GM12878 (cell line): ENCODE results near the gene RGS12.

Source experiments
- FOS ChIP-seq: IDR thresholded peaks from 3 replicates; pipeline ENCODE4 v1.6.1; 2011; ENCODE audit warnings: borderline replicate concordance; ENCODE audit not compliant: insufficient read length; ENCODE audit errors: extremely low read depth
- MAX ChIP-seq: IDR thresholded peaks from 2 replicates; pipeline ENCODE4 v1.6.1; 2012; ENCODE audit warnings: low read depth, low read length, improper control_type of control experiment
- MYC ChIP-seq: IDR thresholded peaks from 2 replicates; pipeline ENCODE4 v1.6.1; 2011; ENCODE audit warnings: mild to moderate bottlenecking, low read length, moderate library complexity, inconsistent platforms; ENCODE audit not compliant: insufficient read depth, insufficient replicate concordance, insufficient read length, severe bottlenecking
- NFIC ChIP-seq: IDR thresholded peaks from 2 replicates; pipeline ENCODE4 v1.6.1; 2012; ENCODE audit warnings: low read depth, mild to moderate bottlenecking, inconsistent platforms, low read length, moderate library complexity
- SMAD5 ChIP-seq: IDR thresholded peaks from 2 replicates; pipeline ENCODE4 v1.6.1; 2016; ENCODE audit warnings: antibody characterized with exemption, low read depth
- SP1 ChIP-seq: IDR thresholded peaks from one replicate; pipeline ENCODE4 v1.6.1; 2011; ENCODE audit warnings: low read depth, low read length
- SREBF1 ChIP-seq: IDR thresholded peaks from 2 replicates; pipeline ENCODE4 v1.6.1; 2012; ENCODE audit warnings: mild to moderate bottlenecking, low read length
- TAF1 ChIP-seq: IDR thresholded peaks from 2 replicates; pipeline ENCODE4 v1.6.1; 2011; ENCODE audit warnings: mild to moderate bottlenecking, low read depth, low read length, borderline replicate concordance
- TF ChIP-seq, protein P1 (sequence below): IDR thresholded peaks from 2 replicates; pipeline ENCODE4 v1.6.1; 2011; ENCODE audit warnings: borderline replicate concordance, low read depth, mild to moderate bottlenecking, moderate library complexity, mixed read lengths, low read length; ENCODE audit not compliant: insufficient read depth; ENCODE audit errors: extremely low read length
- TF ChIP-seq, protein P2 (sequence below): IDR thresholded peaks from 2 replicates; pipeline ENCODE4 v1.6.1; 2011; ENCODE audit warnings: low read depth, mild to moderate bottlenecking, low read length, moderate library complexity, borderline replicate concordance; ENCODE audit errors: extremely low read depth

DNA sequence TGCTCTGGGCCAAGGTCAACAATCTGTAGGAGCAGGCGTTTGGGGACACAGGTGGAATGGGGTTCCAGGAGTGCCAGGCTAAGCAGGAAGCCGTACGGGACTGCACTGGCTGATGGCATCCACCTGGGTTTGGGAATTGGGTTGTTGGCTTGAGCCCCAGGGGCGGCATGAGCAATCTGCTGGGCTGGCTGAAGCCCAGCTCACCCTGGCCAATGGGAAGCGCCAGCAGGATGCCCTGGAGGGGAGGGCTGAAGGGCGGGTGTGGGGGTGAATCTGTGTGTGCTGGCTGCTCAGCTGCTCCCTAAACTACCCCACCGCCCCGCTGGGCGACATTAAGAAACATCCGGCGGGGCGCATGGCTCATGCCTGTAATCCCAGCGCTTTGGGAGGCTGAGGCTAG lies 8.9 kb upstream of the RGS12 start:
- TF ChIP-seq, protein P1, sequence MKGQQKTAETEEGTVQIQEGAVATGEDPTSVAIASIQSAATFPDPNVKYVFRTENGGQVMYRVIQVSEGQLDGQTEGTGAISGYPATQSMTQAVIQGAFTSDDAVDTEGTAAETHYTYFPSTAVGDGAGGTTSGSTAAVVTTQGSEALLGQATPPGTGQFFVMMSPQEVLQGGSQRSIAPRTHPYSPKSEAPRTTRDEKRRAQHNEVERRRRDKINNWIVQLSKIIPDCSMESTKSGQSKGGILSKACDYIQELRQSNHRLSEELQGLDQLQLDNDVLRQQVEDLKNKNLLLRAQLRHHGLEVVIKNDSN, result no peak
- TF ChIP-seq SP1 (no peak), SREBF1 (no peak), TAF1 (no peak), FOS (no peak), NFIC (no peak), SMAD5 (no peak), MYC (no peak), MAX (no peak)
- TF ChIP-seq, protein P2, sequence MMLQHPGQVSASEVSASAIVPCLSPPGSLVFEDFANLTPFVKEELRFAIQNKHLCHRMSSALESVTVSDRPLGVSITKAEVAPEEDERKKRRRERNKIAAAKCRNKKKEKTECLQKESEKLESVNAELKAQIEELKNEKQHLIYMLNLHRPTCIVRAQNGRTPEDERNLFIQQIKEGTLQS, result no peak
